Measurements from ENCODE around the gene MTHFD1L.
"Not testable (repeated sequence)": the region's sequence is repeated elsewhere in the genome, so short reads cannot be mapped to it uniquely, and the experiment has no call there.

GRCh38 chr6:151125242-151125641, 259.7 kb downstream of the MTHFD1L start:
- TF ChIP-seq POLR2A, CTCF (IDR thresholded peaks at IDR 0.05): not testable (repeated sequence)
